ENCODE results near the gene HNRNPC.

DNA sequence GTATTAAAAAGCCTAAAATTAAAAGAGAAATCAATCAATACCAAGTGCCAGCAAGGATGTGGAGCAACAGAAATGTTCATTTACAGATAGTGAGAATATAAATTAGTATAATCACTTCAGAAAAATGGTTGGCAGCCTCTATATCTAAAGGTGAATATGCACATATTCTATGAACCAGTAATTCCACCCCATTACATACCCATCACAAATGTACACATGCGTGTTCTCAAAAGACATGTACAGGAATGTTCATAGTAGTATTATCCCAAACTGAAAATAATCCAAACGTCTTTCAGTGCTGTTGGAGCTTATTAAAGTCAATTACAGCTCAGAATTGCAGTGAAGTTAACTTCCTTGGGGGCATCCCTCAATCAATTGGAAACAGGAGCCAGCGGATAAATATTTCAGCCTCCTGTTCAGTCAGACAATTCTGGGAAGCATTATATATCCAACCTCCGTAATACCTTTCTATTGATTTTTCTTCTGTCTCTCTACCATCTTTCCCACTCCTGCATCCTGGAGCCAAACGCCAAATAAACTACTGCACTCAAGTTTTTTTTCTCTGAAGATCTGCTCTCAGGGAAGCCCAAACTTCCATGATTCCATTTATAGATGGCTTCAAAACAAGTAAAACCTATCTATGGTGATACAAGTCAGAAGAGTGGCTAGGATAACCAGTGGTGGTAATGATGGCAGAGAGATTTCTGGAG, 68.3 kb downstream of the HNRNPC start:
- TF ChIP-seq TAF1 (IDR thresholded peaks at IDR 0.05; ENCODE audit: low read depth) (no peak), POLR2AphosphoS5 (IDR thresholded peaks at IDR 0.05) (no peak)

All from neural cell (in vitro differentiated cells).